ENCODE data around the gene ERC2.

Gene ERC2

GRCh38 chr3:55622116-55622515 is 846.2 kb downstream of the ERC2 start:
- ATAC-seq: no peak
- Mint-ChIP-seq H3K9me3 (no peaks in the 10 kb centered on the region), H3K27ac (no peak overlapping the region), H3K4me3 (no peak overlapping the region), H3K4me1 (no peaks in the 10 kb centered on the region), H3K36me3 (ENCODE audit: low read depth) (no peaks in the 10 kb centered on the region), H3K27me3 (no peaks in the 10 kb centered on the region)
- DNase-seq: no peak

DNA sequence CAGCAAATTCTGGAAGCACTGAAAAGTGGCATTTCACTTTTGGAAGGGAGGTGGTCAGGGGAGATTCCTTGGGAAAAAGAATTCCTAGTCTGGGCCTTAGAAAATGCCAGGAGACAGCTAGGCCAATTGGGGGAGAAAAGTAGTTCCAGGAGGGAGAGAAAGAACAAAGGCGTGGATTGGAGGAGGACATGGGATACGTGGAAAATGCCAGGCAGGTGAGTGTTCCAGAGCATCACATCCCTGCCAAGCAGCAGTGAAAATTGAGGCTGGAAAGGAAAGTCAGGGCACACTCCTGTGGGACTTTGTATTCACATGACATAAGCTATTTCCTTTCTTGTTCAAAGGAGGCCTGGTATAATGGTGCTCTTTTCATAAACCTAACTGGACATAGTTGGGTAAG is 846.6 kb downstream of the ERC2 start:
- Mint-ChIP-seq H3K4me3 (no peak overlapping the region), H3K4me1 (no peaks in the 10 kb centered on the region), H3K27me3 (no peaks in the 10 kb centered on the region), H3K27ac (no peak overlapping the region), H3K36me3 (ENCODE audit: low read depth) (no peaks in the 10 kb centered on the region), H3K9me3 (no peaks in the 10 kb centered on the region)
- ATAC-seq (no peak), DNase-seq (no peak)

DNA sequence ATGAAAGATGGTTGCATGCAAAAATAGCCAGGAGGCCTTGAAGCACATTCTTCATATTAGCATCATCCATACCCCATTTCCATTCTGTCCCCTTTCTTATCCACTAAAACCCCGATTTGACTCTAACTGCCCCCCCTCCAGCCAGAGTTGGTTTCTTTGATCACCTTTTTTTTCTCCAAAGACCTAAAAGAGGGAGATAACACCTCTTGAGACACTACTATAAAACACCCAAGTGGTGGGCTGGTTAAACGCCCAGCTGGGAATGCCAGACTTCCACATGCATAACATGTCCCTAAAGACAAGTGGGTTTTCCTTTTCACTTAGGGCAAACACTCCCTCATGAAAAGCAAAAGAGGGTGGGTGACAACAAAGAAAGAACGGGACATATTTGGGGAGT is 847.2 kb downstream of the ERC2 start:
- Mint-ChIP-seq H3K4me1 (no peaks in the 10 kb centered on the region), H3K9me3 (no peaks in the 10 kb centered on the region), H3K27me3 (no peaks in the 10 kb centered on the region), H3K36me3 (ENCODE audit: low read depth) (no peaks in the 10 kb centered on the region), H3K4me3 (no peak overlapping the region), H3K27ac (no peak overlapping the region)
- DNase-seq (no peak), ATAC-seq (no peak)

DNA sequence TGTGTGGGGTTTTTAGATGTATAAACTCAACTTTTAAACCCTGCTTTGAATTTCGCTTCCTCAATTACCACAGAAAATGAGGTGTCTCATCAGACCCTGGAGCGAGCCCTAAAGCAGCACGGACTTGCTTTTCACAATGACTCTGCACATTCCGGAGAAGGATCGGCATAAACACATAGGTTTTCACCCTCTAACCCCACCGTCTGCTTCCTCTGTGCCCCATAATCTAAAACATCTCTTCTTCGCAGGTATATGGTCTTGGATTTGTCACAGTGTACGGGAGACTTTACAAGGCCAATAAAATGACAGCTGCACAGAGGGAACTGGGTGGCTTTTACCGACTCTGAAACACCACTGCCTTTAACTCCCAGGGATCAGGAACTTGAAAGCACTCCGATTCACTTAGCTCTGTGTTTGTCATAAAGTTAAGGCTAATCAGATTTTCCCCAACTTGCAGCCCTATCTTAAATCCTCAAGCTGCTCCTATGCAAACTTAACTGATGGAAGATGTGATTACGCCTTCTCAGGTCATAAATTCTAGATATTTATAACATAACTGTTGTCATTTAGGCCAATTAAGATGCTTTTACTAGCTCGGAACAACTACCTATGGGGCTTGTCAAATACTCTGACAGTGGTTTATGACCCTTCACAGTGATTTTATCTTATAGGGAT is 847.8 kb downstream of the ERC2 start:
- Mint-ChIP-seq H3K9me3 (no peaks in the 10 kb centered on the region), H3K4me1 (no peaks in the 10 kb centered on the region), H3K27ac (no peak overlapping the region), H3K27me3 (no peaks in the 10 kb centered on the region), H3K36me3 (ENCODE audit: low read depth) (no peaks in the 10 kb centered on the region), H3K4me3 (no peak overlapping the region)
- ATAC-seq: no peak
- DNase-seq: no peak

DNA sequence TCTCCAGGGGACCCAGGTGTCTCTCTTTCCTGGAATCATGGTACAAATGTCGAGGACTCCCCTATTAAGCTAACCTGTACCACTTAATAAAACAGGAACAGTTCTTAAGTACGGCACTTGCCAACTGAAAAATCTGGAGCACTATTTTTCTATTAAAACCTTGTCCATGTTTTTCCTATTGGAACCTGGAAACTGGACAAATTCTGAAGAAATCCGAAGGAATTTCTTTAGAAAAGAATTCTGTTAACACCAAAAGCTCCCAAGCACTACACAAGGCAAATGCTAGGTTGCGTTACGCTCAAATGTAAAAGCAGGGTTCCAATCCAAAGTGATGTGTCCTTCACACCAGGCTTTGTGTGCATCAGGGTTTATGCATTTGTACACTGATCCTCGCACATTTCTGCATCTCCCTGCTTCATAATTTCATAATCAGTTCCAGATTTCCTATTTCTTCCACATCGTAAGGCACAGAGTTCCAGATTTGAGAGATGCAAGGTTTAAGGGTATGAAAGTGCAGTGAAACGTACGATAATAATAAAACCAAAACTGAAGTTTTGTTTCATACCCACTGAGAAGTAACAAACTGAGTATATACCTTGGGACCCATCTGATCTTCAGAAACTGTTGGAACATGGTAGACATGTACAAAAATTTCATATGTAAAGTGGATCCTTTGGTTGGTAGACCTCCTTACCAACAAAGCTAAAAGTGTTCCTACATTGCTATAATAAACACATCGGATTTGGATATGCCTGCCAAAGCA is 849.0 kb downstream of the ERC2 start:
- ATAC-seq (no peak), DNase-seq (no peak)
- no peaks in the 10 kb centered on the region for H3K36me3 Mint-ChIP-seq (ENCODE audit: low read depth)
- H3K27me3 Mint-ChIP-seq: no peaks in the 10 kb centered on the region
- H3K9me3 Mint-ChIP-seq: no peaks in the 10 kb centered on the region
- no peak overlapping the region for H3K4me3 Mint-ChIP-seq
- no peak overlapping the region for H3K27ac Mint-ChIP-seq
- H3K4me1 Mint-ChIP-seq: no peaks in the 10 kb centered on the region

DNA sequence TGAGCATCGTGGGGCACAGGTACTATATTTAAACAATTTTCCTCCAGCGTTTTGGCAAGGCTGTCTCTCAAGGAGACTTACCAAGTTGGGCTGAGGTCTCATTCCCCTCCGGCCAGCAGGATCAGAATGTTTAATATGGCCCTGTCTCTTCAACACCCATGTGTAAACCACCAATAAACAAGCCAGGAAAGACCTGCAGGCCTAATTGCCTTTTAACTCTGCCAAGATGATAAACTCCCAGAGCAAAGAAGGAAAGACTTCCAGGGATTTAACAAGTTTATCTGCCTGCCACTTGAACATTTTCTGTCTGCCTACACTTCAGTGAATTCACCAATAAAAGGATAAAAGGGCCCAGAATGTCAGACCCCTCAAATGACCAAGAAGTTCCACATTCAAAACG is 850.9 kb downstream of the ERC2 start:
- no peak for ATAC-seq

DNA sequence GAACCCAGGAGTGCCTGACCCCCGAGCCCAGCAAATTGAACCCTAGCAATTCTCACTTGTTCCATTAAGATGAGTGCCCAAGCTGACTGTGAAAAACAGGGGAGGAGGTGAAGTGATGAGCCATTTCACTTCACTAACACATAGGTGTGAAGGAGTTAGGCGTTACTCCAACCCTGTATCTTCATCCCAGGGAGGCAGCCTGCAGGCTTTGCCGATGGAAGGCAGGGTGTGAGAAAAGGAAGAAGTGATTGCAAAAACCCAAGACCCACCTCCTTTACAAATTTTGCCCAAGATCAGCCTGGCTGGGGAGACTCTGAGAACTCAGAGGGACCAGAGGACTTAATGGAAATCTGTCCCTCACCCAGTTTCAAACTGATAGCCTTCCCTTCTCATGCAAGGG is 851.5 kb downstream of the ERC2 start:
- Mint-ChIP-seq H3K27me3 (no peaks in the 10 kb centered on the region), H3K27ac (no peak overlapping the region), H3K9me3 (no peaks in the 10 kb centered on the region), H3K36me3 (ENCODE audit: low read depth) (no peaks in the 10 kb centered on the region), H3K4me1 (no peaks in the 10 kb centered on the region), H3K4me3 (no peak overlapping the region)
- ATAC-seq: no peak
- no peak for DNase-seq

More for the DNA sequence above, 850.9 kb downstream of the ERC2 start:
- Mint-ChIP-seq H3K36me3 (ENCODE audit: low read depth) (no peaks in the 10 kb centered on the region), H3K27me3 (no peaks in the 10 kb centered on the region), H3K4me3 (no peak overlapping the region), H3K4me1 (no peaks in the 10 kb centered on the region), H3K9me3 (no peaks in the 10 kb centered on the region), H3K27ac (no peak overlapping the region)
- no peak for DNase-seq

GRCh38 chr3:55615694-55616295 is 852.5 kb downstream of the ERC2 start:
- no peak for DNase-seq
- Mint-ChIP-seq H3K27ac (no peak overlapping the region), H3K4me3 (no peak overlapping the region), H3K4me1 (no peaks in the 10 kb centered on the region), H3K27me3 (no peaks in the 10 kb centered on the region), H3K36me3 (ENCODE audit: low read depth) (no peaks in the 10 kb centered on the region), H3K9me3 (no peaks in the 10 kb centered on the region)
- ATAC-seq: no peak

DNA sequence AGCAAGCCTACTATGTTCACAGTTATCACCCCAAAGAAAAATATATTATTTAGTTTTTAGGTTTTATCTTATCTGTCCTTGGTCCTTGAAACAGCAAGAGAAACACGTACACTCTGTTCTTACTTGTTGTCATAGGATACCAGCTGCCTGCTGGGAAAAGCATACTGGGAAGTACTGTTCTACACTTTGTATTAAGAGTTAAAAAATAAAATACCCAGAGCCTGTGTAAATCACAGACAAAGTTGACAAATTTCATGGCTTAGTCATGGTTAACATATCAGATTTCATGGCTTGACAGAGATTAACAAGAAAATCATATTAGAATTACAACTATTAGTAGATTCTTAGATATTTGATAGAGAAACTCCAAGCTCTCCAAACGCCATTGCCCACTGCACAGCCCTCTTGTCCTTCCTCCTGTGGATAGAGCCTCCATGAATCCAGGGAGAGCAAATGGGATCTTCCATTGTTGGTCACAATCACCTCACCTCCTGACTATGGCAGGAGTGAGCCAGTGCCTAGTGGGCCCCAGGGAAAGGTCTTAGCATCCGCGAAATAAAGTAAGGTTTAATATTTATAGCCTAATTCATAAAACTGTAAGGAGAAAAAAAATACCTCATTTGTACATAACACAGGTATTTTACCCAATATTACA is 853.1 kb downstream of the ERC2 start:
- no peaks in the 10 kb centered on the region for H3K36me3 Mint-ChIP-seq (ENCODE audit: low read depth)
- H3K4me3 Mint-ChIP-seq: no peak overlapping the region
- H3K4me1 Mint-ChIP-seq: no peaks in the 10 kb centered on the region
- DNase-seq (no peak), ATAC-seq (no peak)
- H3K27me3 Mint-ChIP-seq: no peaks in the 10 kb centered on the region
- H3K9me3 Mint-ChIP-seq: no peaks in the 10 kb centered on the region
- H3K27ac Mint-ChIP-seq: no peak overlapping the region

GRCh38 chr3:55611121-55611520 is 857.1 kb downstream of the ERC2 start:
- no peaks in the 10 kb centered on the region for H3K36me3 Mint-ChIP-seq (ENCODE audit: low read depth)
- H3K27me3 Mint-ChIP-seq: no peaks in the 10 kb centered on the region
- H3K4me1 Mint-ChIP-seq: no peaks in the 10 kb centered on the region
- ATAC-seq: no peak
- no peak overlapping the region for H3K4me3 Mint-ChIP-seq
- no peak overlapping the region for H3K27ac Mint-ChIP-seq
- DNase-seq: no peak
- H3K9me3 Mint-ChIP-seq: no peaks in the 10 kb centered on the region

DNA sequence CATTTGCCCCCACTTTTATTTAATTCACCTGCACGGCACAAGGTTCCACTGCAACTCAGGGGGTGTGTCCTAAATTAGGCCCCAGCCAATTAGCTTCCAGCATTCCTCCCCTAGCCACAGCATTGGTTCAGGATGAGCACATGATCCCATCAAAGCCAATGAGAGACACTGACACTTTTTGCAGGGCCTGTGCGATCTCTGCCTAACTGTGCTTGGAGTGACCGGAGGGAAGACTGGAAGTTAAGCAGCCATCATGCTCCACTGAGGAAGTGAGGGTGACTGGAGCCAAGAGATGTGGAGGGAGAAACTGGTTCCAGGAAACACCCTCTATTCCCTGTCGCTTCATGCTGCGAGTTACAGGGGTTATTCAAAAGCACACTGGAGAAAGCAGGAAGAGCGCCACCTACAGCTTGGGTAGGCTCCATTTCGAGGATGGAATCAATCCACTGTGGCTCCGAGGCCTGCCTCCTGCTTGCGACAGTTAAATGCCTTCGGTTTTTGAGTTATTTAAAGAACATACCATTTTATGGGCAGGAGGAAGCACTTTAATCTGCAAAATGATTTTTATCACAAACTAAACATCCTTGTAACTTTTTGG is 858.9 kb downstream of the ERC2 start:
- no peak overlapping the region for H3K27ac Mint-ChIP-seq
- no peaks in the 10 kb centered on the region for H3K4me1 Mint-ChIP-seq
- no peak for DNase-seq
- no peaks in the 10 kb centered on the region for H3K36me3 Mint-ChIP-seq (ENCODE audit: low read depth)
- no peak overlapping the region for H3K4me3 Mint-ChIP-seq
- H3K9me3 Mint-ChIP-seq: no peaks in the 10 kb centered on the region
- no peaks in the 10 kb centered on the region for H3K27me3 Mint-ChIP-seq
- no peak for ATAC-seq

GRCh38 chr3:55608301-55608937 is 859.8 kb downstream of the ERC2 start:
- Mint-ChIP-seq H3K27ac (no peak overlapping the region), H3K4me3 (no peak overlapping the region), H3K27me3 (peaks cover 4% of the 10 kb centered on the region), H3K4me1 (no peaks in the 10 kb centered on the region), H3K36me3 (ENCODE audit: low read depth) (no peaks in the 10 kb centered on the region), H3K9me3 (no peaks in the 10 kb centered on the region)
- DNase-seq (no peak), ATAC-seq (no peak)

DNA sequence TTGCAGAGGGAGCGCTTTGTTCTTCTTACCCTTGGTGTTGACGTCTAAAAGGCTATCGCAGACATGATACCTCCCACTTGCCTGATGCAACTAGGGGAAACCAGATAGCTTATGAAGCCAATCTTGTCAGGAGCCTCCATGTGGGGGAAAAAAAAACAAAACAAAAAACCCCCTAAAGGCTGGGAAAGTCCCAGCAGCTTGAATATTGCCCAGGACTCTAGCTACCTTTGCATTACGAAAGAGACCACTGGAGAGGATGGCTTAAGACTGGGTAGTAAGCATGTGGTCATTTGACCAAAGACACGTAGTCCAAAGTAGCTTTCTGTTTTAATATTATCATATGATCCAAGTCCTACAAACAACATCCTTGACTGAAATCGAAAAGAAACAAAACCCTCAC is 860.4 kb downstream of the ERC2 start:
- no peak for DNase-seq
- H3K9me3 Mint-ChIP-seq: no peaks in the 10 kb centered on the region
- no peak overlapping the region for H3K4me3 Mint-ChIP-seq
- H3K27ac Mint-ChIP-seq: no peak overlapping the region
- no peaks in the 10 kb centered on the region for H3K36me3 Mint-ChIP-seq (ENCODE audit: low read depth)
- H3K27me3 Mint-ChIP-seq: peaks cover 4% of the 10 kb centered on the region
- H3K4me1 Mint-ChIP-seq: no peaks in the 10 kb centered on the region
- peak; percentile 10 for ATAC-seq

DNA sequence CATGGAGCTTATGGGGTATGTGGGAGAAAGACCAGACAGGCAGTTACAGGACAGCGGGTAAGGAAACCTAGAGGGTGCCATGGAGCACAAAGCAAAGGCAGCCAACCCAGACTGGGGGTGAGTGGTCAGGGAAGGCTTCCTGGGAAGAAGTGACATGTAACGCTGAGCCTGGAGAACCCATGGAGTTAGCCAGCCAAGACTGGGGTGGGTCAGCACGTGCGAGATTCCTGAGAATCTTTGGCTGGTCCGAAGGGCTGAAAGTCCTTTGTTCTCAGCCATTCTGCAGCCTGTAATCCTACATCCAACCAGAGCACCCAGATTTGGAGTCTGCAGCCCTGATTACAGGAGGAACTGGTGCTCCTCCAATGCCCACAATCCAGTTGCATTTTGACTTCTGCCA is 861.1 kb downstream of the ERC2 start:
- ATAC-seq (no peak), DNase-seq (no peak)
- H3K27me3 Mint-ChIP-seq: peaks cover 4% of the 10 kb centered on the region
- H3K36me3 Mint-ChIP-seq (ENCODE audit: low read depth): no peaks in the 10 kb centered on the region
- H3K9me3 Mint-ChIP-seq: no peaks in the 10 kb centered on the region
- no peak overlapping the region for H3K4me3 Mint-ChIP-seq
- no peaks in the 10 kb centered on the region for H3K4me1 Mint-ChIP-seq
- no peak overlapping the region for H3K27ac Mint-ChIP-seq

Data from activated naive CD8-positive, alpha-beta T cell treated with anti-CD3 and anti-CD28 coated beads, Interleukin-2, amount 50 U/mL, for 24 hours (primary cell).